CD4-positive, alpha-beta memory T cell (primary cell): ENCODE data around the gene TUBA3E. TPM values are rescaled to one million over a fixed set of nuclear protein-coding genes. Genes with fewer than 3 reads are reported as not detected.
"Not testable (repeated sequence)": the region's sequence is repeated elsewhere in the genome, so short reads cannot be mapped to it uniquely, and the experiment has no call there.

Experiments used
- CTCF ChIA-PET: fragments of 350-600 bp; sonication (Branson Sonifier 250); formaldehyde crosslinking; loops from one replicate; lab custom pipeline; 2021; ENCODE audit warnings: inconsistent platforms; ENCODE audit not compliant: partially characterized antibody; lab: Charles Lee
- POLR2A ChIA-PET: fragments of 350-600 bp; sonication (Branson Sonifier 250); formaldehyde crosslinking; loops from one replicate; lab custom pipeline; 2021; ENCODE audit not compliant: partially characterized antibody; lab: Charles Lee
- DNase-seq, 5 donors: peaks; one replicate each; pipeline versions ENCODE4 v3.0.0 to v3.0.0-alpha.2; 2020 to 2022; ENCODE audit warnings: mixed read lengths in 1 of 5
- H3K27ac ChIP-seq: one replicate; pipeline ENCODE4 v1.7.0; 2013; ENCODE audit warnings: low read depth, low read length
- H3K27me3 ChIP-seq: 2 replicates; pipeline ENCODE4 v1.7.0; 2013; ENCODE audit warnings: mild to moderate bottlenecking, low read length, moderate library complexity; ENCODE audit not compliant: insufficient read depth
- H3K36me3 ChIP-seq: 2 replicates; pipeline ENCODE4 v1.7.0; 2013; ENCODE audit warnings: mild to moderate bottlenecking, low read length, moderate library complexity; ENCODE audit not compliant: insufficient read depth
- H3K4me1 ChIP-seq: 2 replicates; pipeline ENCODE4 v1.7.0; 2013; ENCODE audit warnings: mild to moderate bottlenecking, low read length, moderate library complexity; ENCODE audit not compliant: insufficient read depth
- H3K4me3 ChIP-seq, 2 donors: one replicate each; pipeline ENCODE4 v1.7.0; 2013; ENCODE audit warnings: low read length in 2 of 2, mild to moderate bottlenecking in 1 of 2
- H3K9me3 ChIP-seq, 2 donors: one replicate each; pipeline ENCODE4 v1.7.0; 2013; ENCODE audit warnings: low read length in 2 of 2, control low read depth in 1 of 2; ENCODE audit not compliant: control insufficient read depth in 1 of 2
- H3K27ac Mint-ChIP-seq, 7 donors: one replicate each; pipeline ENCODE4 v1.8.0; 2020 to 2021; ENCODE audit warnings: mixed read lengths in 7 of 7, mild to moderate bottlenecking in 6 of 7, inconsistent platforms in 3 of 7, moderate library complexity in 3 of 7
- H3K27me3 Mint-ChIP-seq, 2 donors: one replicate each; pipeline ENCODE4 v1.8.0; 2020 to 2021; ENCODE audit warnings: mixed read lengths in 2 of 2
- H3K36me3 Mint-ChIP-seq, 2 donors: one replicate each; pipeline ENCODE4 v1.8.0; 2020 to 2021; ENCODE audit warnings: mixed read lengths in 2 of 2, inconsistent platforms in 1 of 2, mild to moderate bottlenecking in 1 of 2
- H3K4me1 Mint-ChIP-seq, 4 donors: one replicate each; pipeline ENCODE4 v1.8.0; 2020 to 2021; ENCODE audit warnings: mixed read lengths in 4 of 4, mild to moderate bottlenecking in 1 of 4
- H3K4me3 Mint-ChIP-seq, 8 donors: one replicate each; pipeline ENCODE4 v1.8.0; 2020 to 2021; ENCODE audit warnings: mixed read lengths in 8 of 8, mild to moderate bottlenecking in 7 of 8, moderate library complexity in 6 of 8, inconsistent platforms in 3 of 8
- H3K9me3 Mint-ChIP-seq, 8 donors: one replicate each; pipeline ENCODE4 v1.8.0; 2020 to 2021; ENCODE audit warnings: mixed read lengths in 8 of 8, mild to moderate bottlenecking in 5 of 8, inconsistent platforms in 3 of 8, moderate library complexity in 1 of 8
- intact Hi-C: fragments of 100-400 bp; cut with micrococcal nuclease; formaldehyde crosslinking; loops from one replicate; pipeline ENCODE4 v1.15.1; 2023
- polyA plus RNA-seq, 2 donors: library from polyadenylated mRNA; unstranded; fragments of 300-500 nt; fragmentation: Illumina TruSeq; gene quantifications; one replicate each; pipeline ENCODE4 v1.2.3, GENCODE V29; 2021
- total RNA-seq, 2 experiments: library from RNA; stranded (reverse); gene quantifications; one replicate each; pipeline ENCODE4 v1.2.3, GENCODE V29; 2021

Gene TUBA3E
- total and polyA plus RNA-seq, 4 experiments from 2014 or later: not detected

DNA sequence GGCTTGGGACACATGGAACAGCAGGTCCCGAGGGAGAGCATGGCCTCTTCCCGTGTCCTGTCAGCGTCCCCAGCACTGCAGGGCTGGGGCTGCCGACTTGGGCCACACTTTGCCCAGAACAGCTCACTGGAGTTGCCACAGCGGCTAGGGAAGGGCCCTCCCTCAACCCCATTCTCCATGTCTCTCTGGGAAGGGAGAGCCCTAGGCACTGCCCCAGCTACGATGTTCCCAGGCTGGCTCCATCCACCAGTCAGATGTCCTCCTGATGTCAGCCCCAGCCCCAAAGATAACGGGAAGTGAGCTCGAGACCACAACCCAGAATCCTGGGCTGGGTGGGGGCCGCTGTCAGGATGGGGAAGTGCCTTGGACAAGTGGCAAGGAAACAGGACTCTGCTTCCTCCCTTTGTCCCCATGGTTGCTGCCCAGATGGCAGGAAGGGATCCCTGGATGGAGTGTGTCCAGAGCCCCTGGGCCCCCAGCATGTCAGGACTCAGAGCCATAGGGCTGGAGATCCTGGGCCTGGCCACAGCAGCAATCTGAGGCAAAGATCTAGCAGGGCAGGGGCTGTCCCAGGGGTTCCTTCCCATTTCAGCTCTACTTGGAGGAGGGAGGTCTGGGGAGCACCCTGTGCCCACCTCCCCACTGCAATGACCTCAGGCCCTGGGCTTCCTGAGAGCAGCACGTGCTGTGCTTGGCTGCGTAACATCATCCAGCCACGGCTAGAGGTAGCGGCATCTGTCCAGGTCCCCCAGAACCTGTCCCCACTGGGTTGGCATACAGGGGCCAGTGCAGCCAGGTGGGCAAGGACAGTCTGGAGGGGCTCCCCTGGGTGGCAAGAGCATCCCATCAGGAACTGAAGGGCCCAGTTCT, 55.6 kb downstream of the TUBA3E start:
- intact Hi-C loops: loop anchor here (10.0 kb wide), 1 partner anchor 202 kb away; the partner anchor contains the start of gene IMP4
- H3K27me3 Mint-ChIP-seq, DNase-seq, H3K4me3 ChIP-seq, H3K27ac Mint-ChIP-seq, H3K36me3 ChIP-seq, H3K9me3 ChIP-seq, H3K27ac ChIP-seq, H3K27me3 ChIP-seq, H3K9me3 Mint-ChIP-seq, H3K36me3 Mint-ChIP-seq, POLR2A ChIA-PET, CTCF ChIA-PET, H3K4me1 ChIP-seq: not testable (repeated sequence)
- Mint-ChIP-seq H3K4me1 (peaks cover 0 to 11% (median 3%) of the 10 kb centered on the region in 4 donors), H3K4me3 (peak overlapping the region in 6 of 8 donors; percentile 25 to 84 (median 70))

Other genes starting within 250 kb of the TUBA3E start
- under 1 TPM in 1 of 2 experiments, not detected in 1; 0.11 TPM for gene RAB6C, start 218.8 kb downstream of the TUBA3E start, total RNA-seq
- not detected for gene RAB6C, start 218.8 kb downstream of the TUBA3E start, polyA plus RNA-seq
- gene POTEF, start 69.2 kb downstream of the TUBA3E start, total RNA-seq: not detected
- gene POTEF, start 69.2 kb downstream of the TUBA3E start, polyA plus RNA-seq: under 1 TPM in 1 of 2 donors, not detected in 1; 0.16 TPM
- under 1 TPM; 0.12 to 0.30 TPM for gene CCDC74B, start 53.3 kb downstream of the TUBA3E start, total RNA-seq
- gene CCDC74B, start 53.3 kb downstream of the TUBA3E start, polyA plus RNA-seq: not detected
- gene SMPD4, start 16.8 kb downstream of the TUBA3E start, total RNA-seq: 10 to 100 TPM; 48.8 to 51.5 TPM
- gene SMPD4, start 16.8 kb downstream of the TUBA3E start, polyA plus RNA-seq: 10 to 100 TPM; 26.1 to 41.4 TPM
- 100 to 1,000 TPM; 205 to 207 TPM for gene MZT2B, start 16.2 kb downstream of the TUBA3E start, total RNA-seq
- gene MZT2B, start 16.2 kb downstream of the TUBA3E start, polyA plus RNA-seq: 100 to 1,000 TPM; 184 to 199 TPM
- 10 to 100 TPM; 72.6 to 73.9 TPM for gene IMP4, start 144.5 kb upstream of the TUBA3E start, total RNA-seq
- gene IMP4, start 144.5 kb upstream of the TUBA3E start, polyA plus RNA-seq: 10 to 100 TPM; 92.8 to 96.7 TPM
- 10 to 100 TPM; 54.9 to 67.2 TPM for gene PTPN18, start 157.6 kb upstream of the TUBA3E start, total RNA-seq
- 10 to 100 TPM; 30.9 to 66.1 TPM for gene PTPN18, start 157.6 kb upstream of the TUBA3E start, polyA plus RNA-seq